BJ (cell line): ENCODE results near the gene SLC5A2. TPM values are rescaled to one million over a fixed set of nuclear protein-coding genes. Genes with fewer than 3 reads are reported as not detected.

Experiments used
- CTCF ChIA-PET: fragments of 350-600 bp; formaldehyde crosslinking; extraction: SDS; loops from one replicate; lab custom pipeline; 2021; ENCODE audit warnings: antibody characterized with exemption, inconsistent platforms; lab: Yijun Ruan, JAX
- POLR2A ChIA-PET: fragments of 300-600 bp; sonication (Branson Sonifier 250); formaldehyde crosslinking; extraction: SDS; loops from one replicate; lab custom pipeline; 2021; ENCODE audit warnings: antibody characterized with exemption; lab: Charles Lee
- DNase-seq: peaks from one replicate; pipeline ENCODE4 v3.0.0-alpha.2; 2011; ENCODE audit warnings: low read depth
- H3K27me3 ChIP-seq: 2 replicates; pipeline ENCODE4 v1.6.0; 2011; ENCODE audit warnings: low read length; ENCODE audit not compliant: control insufficient read depth, insufficient read depth
- H3K36me3 ChIP-seq: 2 replicates; pipeline ENCODE4 v1.5.1; 2011; ENCODE audit warnings: low read length; ENCODE audit not compliant: control insufficient read depth, insufficient read depth
- H3K4me3 ChIP-seq: 2 replicates; pipeline ENCODE4 v1.5.1; 2011; ENCODE audit warnings: low read depth, mild to moderate bottlenecking, control low read depth, low read length
- CTCF ChIP-seq: IDR thresholded peaks from 2 replicates; pipeline ENCODE4 v1.5.1; 2011; ENCODE audit warnings: low read depth, mild to moderate bottlenecking, control low read depth, inconsistent platforms, low read length, moderate library complexity; ENCODE audit not compliant: insufficient read depth
- polyA plus RNA-seq: library from polyadenylated mRNA; depleted of rRNA; stranded (reverse); fragments of >200 nt; gene quantifications from 2 replicates; pipeline ENCODE4 v1.2.3, GENCODE V29; 2011

Gene SLC5A2
- polyA plus RNA-seq, 1 experiment: not detected

- CTCF ChIA-PET: interaction anchor here (4.8 kb wide), 1 partner anchor 11 kb away, joined by 52 read pairs; the partner anchor contains the start of gene ARMC5
- DNase-seq: no peak
- POLR2A ChIA-PET: no interaction called here
- no peak for TF ChIP-seq CTCF
- Histone ChIP-seq H3K27me3 (no peaks in the 10 kb centered on the region), H3K4me3 (no peak overlapping the region), H3K36me3 (peaks cover 18% of the 10 kb centered on the region)
Observed at GRCh38 chr16:31470615-31471014, 12.3 kb upstream of the SLC5A2 start.

GRCh38 chr16:31471241-31471874 is 11.6 kb upstream of the SLC5A2 start:
- Histone ChIP-seq H3K27me3 (no peaks in the 10 kb centered on the region), H3K36me3 (peaks cover 15% of the 10 kb centered on the region), H3K4me3 (peak overlapping the region; percentile 90)
- TF ChIP-seq CTCF: no peak
- ChIA-PET CTCF (interaction anchor here (4.8 kb wide), 1 partner anchor 11 kb away, joined by 52 read pairs; the partner anchor contains the start of gene ARMC5), POLR2A (interaction anchor here (0.6 to 0.8 kb wide), 4 partner anchors 11 to 570 kb away, joined by 3 to 6 read pairs (median 4); partner anchors contain the start of genes ARMC5 and RUSF1)
- DNase-seq: no peak

- peaks cover 17% of the 10 kb centered on the region for H3K36me3 ChIP-seq
- ChIA-PET POLR2A (interaction anchor here (0.6 to 0.8 kb wide), 6 partner anchors 11 to 570 kb away, joined by 3 to 6 read pairs (median 3); partner anchors contain the start of genes ARMC5 and RUSF1), CTCF (interaction anchor here (1.0 to 4.8 kb wide), 6 partner anchors 11 to 35 kb away, joined by 3 to 52 read pairs (median 6); partner anchors contain the start of genes ARMC5 and ZNF843)
- TF ChIP-seq CTCF: no peak
- no peaks in the 10 kb centered on the region for H3K27me3 ChIP-seq
- no peak for DNase-seq
- H3K4me3 ChIP-seq: peak within 1 kb of the TSS; percentile 90
Observed at GRCh38 chr16:31471875-31472708, 10.8 kb upstream of the SLC5A2 start, which contains the start of gene TGFB1I1. Gene TGFB1I1, plus strand, starts transcription at chr16:31472152. Its CDS starts 37 bp downstream, at chr16:31472189.

- Histone ChIP-seq H3K27me3 (no peaks in the 10 kb centered on the region), H3K4me3 (peak overlapping the region; percentile 90), H3K36me3 (peaks cover 24% of the 10 kb centered on the region)
- TF ChIP-seq CTCF: peak; percentile 82
- CTCF ChIA-PET: interaction anchor here (0.6 to 1.0 kb wide), 7 partner anchors 12 to 293 kb away, joined by 3 to 10 read pairs (median 3); partner anchors contain the start of genes ARMC5, FUS and ZNF843
- DNase-seq: peak; percentile 58
- POLR2A ChIA-PET: interaction anchor here (0.6 kb wide), 2 partner anchors 523 to 531 kb away, joined by 3 read pairs; no protein-coding TSS in a partner anchor
Observed at GRCh38 chr16:31472709-31473203, 10.2 kb upstream of the SLC5A2 start.
